Stimulated activated CD8-positive, alpha-beta memory T cell treated with anti-CD3 and anti-CD28 coated beads, Interleukin-7, amount 100 ng/mL, for 48 hours (primary cell): Measurements from ENCODE around the gene RGL4.
"Not testable (repeated sequence)": the region's sequence is repeated elsewhere in the genome, so short reads cannot be mapped to it uniquely, and the experiment has no call there.

Experiments used
- DNase-seq, 2 donors: peaks; one replicate each; pipeline ENCODE4 v3.0.0-alpha.2; 2020; ENCODE audit warnings: low read depth in 1 of 2; ENCODE audit errors: extremely low read depth in 1 of 2

Gene RGL4

GRCh38 chr22:23728108-23728507 is 37.3 kb downstream of the RGL4 start:
- DNase-seq = not testable (repeated sequence)

DNA sequence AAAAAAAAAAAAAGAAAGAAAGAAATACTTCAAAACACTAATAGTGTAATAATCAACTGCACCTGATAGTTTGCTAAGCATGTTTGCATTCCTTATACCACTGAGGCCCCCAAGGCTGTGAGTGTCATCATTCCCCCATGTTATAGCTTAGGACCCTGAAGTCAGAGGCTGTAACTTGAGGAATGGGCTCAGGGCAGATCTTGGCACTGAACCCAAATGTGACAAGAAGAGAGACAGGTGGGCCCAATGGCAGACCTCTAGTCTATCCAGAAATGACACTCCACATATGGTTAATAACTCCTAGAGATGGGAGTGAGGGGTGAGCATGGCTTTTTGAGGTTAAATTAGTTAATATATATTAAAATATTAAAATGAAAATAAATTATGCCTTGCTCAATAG is 46.9 kb downstream of the RGL4 start:
- no peak for DNase-seq

DNA sequence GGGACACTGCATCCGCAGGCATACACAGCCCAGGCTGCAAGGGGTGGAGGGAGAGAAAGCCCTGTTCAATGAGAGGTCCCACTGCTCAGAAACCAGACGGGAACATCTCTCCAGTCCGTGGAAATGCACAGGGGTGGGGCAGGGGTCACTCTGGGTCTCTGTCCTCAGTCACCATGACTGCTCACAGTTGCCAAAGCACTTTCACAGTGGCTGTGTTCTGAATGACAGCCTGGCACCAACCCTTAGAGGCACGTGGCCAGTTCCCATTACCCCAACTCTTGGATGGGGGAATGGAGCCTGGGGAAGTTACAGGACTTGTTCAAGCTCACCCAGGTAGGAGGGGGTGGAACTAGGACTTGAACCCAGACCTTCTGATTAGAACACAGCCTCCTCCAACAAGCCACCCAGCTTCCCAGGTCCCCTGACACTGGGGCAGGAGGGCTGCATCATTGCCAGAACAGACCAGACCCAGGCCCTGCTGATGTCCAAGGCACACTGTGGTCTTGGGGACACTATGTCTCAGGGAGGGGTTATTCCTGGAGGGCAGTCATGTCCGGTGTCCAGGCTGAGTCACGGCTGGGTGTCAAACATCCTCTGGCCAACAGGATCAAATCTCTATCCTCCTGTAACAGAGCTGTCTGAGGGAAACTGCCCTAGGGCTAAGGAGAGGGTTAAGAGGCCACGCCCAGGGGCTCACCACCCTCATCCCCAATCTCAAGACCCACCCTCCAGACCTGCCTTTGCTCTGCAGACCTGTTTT is 51.9 kb downstream of the RGL4 start:
- DNase-seq = no peak

DNA sequence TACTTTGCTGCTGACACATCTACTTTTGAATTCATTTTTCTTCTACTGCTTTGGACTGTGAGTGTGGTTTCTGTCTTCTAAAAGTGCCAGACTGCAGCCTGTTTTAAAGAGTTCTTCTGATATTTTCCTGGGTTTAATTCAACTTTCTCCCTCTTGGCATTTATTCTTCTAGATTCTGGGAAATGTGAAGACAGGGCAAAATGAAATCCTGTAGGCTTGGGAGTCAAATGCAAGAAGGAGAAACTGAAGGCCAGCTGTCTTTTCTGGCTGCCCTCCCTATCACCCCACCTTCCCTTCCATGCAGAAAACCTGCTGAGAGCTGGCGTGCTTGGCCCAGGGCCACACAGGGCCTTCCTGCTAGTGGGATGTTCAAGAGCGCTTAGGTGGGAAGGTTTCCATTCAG is 52.5 kb downstream of the RGL4 start:
- DNase-seq = no peak

- DNase-seq = no peak
Measured at GRCh38 chr22:23744001-23744400, 53.2 kb downstream of the RGL4 start.

DNA sequence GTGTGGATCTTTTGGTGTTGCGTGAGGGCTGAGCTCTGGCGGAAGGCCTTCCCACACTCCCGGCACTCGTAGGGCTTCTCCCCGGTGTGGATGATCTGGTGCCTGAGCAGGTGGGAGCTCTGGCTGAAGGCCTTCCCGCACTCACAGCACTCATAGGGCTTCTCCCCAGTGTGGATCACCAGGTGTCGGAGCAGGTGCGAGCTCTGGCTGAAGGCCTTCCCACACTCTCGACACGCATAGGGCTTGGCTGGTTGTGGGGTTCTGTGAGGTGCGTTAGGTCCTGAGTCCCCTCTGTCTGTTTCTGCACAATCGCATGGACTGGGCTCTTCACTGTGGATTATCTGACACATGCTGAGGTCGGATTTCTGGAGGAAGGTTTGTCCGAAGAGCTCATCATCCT is 53.7 kb downstream of the RGL4 start:
- DNase-seq = no peak

DNA sequence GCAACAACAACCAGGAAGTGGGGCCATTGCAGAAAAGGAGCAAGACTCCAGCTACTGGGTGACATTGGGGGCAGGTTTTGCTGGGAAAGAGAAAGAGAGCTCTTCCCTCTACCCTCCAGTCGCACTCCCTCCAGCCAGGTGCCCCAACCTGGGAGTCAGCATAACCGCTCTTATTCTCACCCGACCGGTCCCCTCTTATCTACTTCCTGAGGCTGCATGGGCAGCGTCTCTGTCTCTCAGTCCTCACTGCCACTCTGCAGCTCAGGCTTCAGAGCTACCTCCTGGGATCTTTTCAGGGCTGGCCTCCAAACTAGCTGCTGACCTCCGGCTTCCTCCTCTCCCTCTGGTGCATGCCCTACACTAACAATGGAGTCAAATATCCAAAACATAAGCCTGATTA is 55.0 kb downstream of the RGL4 start:
- DNase-seq = no peak
